Germinal center (tissue), 1 donor: ENCODE data around the gene CAPNS1.

ENCODE experiments used
- DNase-seq: peaks from one replicate; pipeline ENCODE4 v3.0.0; 2012; ENCODE audit warnings: mixed read lengths, low spot score

Gene CAPNS1

GRCh38 chr19:36139473-36140303 lies at the start of gene CAPNS1:
TSS of gene CAPNS1 (plus strand) at chr19:36140066. CDS start at chr19:36141012, 946 bp downstream.
- peak; percentile 93 for DNase-seq

GRCh38 chr19:36090910-36091695 lies 48.8 kb upstream of the CAPNS1 start:
- DNase-seq: no peak

DNA sequence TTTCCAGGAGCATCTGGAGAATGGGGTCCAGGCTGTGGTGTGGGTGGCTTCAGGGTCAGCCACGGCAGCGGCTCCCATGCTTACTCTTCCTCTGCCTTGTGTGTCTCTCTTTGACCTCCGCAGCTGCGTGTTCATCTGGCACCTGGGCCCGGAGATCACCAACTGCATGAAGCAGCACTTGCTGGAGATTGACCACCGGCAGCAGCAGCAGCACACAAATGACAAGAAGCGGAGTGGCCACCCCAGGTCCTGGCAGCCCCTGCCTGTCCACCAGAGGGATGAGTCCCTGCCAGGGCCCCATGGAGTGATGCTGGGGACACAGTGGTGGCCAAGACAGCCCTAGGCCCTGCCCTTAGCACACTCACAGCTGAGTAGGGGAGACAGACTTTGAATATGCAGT lies 47.3 kb upstream of the CAPNS1 start:
- no peak for DNase-seq

- no peak for DNase-seq
These were observed 46.7 kb upstream of the CAPNS1 start for GRCh38 chr19:36093146-36093662.

DNA sequence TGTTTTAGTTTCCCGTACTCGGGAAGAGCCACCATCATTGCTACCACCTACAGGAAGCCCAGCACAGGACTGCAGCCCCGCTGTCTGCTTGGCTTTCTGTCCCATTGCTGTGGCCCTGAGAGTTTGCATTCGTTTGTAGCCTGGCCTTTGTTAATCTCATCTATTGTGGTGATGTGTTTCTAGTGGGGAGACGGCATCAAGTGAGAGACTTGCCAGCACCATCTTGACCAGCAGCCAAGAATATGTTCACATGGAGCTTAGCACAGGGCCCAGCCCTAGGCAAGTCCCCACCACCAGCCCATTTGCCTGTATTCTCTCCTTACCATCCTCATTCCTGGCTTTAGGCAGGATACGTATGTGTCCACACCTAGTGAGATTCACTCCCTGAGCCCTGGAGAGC lies 46.2 kb upstream of the CAPNS1 start:
- DNase-seq: no peak

GRCh38 chr19:36097036-36097435 lies 42.8 kb upstream of the CAPNS1 start:
- no peak for DNase-seq

- no peak for DNase-seq
These were observed 40.6 kb upstream of the CAPNS1 start for GRCh38 chr19:36099166-36099785.

DNA sequence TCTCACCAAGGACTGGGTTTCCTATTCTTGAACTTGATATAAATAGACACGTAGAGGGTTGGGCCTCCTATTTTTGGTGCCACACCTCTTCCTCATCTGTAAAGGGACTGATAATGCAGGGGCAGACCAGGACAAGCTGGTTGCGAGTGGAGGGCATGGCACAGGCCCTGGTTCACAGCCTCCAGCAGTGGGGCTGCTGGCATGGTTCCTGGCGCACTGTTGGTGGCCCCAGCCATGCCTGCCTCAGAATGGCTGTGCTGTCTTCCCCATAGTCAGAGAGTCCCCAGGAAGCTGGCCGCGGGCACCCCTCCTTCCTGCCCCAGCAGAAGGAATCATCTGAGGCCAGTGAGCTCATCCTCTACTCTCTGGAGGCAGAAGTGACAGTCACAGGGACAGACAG lies 39.4 kb upstream of the CAPNS1 start:
- no peak for DNase-seq

DNA sequence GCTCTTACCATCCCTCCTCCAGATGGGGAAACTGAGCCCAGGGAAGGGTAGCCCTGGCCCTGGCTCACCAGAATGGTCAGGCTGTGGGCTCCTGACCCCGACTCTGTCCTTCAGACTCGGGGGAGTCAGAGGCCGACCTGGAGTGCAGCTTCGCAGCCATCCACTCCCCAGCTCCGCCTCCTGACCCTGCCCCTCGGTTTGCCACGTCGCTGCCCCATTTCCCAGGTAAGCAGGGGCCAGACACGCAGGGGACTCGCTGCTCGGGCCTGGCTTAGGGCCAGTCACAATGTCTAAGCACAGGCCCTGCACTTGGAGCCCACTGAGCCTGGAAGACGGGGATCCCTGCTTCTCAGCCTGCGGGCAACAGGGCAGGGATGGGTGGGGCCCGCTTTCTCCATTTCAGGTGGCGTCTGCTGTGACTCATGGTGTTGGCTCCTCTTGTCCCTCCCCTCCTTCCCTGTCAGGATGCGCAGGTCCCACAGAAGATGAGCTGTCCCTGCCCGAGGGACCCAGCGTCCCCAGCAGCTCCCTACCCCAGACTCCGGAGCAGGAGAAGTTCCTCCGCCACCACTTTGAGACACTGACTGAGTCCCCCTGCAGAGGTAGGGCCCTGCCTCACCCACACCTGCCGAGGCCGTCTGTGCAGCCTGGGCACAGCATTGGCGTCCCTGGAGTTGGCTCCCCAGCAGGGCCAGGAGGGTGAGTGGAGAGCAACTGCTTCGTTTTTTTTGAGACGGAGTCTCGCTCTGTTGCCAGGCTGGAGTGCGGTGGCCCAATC lies 38.1 kb upstream of the CAPNS1 start:
- DNase-seq: no peak

DNA sequence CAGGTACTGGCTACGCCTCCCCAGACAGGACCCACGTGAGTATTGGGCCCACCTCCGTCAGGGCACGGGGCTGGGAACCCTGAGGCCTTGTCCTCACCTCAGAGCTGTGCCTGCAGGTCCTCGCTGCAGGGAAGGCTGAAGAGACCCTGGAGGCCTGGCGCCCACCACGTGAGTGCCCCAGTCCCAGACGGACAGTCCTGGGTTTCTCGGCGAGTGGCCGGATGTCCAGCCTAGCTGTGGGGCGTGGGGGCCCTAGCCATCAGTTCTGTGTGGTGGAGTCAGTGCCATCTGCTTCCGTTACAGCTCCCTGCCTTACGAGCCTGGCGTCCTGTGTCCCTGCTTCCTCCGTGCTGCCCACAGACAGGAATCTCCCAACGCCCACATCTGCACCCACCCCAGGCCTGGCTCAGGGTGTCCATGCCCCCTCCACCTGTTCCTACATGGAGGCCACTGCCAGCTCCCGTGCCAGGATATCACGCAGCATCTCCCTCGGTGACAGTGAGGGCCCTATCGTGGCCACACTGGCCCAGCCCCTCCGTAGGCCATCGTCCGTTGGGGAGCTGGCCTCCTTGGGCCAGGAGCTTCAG lies 36.7 kb upstream of the CAPNS1 start:
- no peak for DNase-seq

GRCh38 chr19:36103842-36104552 lies 35.9 kb upstream of the CAPNS1 start:
- no peak for DNase-seq

- no peak for DNase-seq
These were observed 33.4 kb upstream of the CAPNS1 start for GRCh38 chr19:36106441-36106840.

GRCh38 chr19:36106991-36107390 lies 32.9 kb upstream of the CAPNS1 start:
- DNase-seq: no peak

DNA sequence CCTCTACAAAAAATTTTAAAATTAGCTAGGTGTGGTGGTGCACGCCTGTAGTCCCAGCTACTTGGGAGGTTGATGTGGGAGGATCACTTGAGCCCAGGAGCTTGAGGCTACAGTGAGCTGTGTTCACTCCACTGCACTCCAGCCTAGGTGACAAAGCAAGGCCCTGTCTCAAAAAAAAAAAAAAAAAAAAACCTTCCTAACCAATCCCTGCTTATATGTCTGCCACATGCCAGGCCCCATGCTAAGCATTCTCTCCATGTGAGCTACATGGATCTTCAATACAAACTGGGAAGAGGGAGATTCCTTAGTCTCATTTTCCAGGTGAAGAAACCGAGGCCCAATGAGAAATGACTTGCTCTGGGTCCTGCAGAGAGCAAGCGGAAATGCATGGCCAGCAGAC lies 31.2 kb upstream of the CAPNS1 start:
- DNase-seq: no peak

DNA sequence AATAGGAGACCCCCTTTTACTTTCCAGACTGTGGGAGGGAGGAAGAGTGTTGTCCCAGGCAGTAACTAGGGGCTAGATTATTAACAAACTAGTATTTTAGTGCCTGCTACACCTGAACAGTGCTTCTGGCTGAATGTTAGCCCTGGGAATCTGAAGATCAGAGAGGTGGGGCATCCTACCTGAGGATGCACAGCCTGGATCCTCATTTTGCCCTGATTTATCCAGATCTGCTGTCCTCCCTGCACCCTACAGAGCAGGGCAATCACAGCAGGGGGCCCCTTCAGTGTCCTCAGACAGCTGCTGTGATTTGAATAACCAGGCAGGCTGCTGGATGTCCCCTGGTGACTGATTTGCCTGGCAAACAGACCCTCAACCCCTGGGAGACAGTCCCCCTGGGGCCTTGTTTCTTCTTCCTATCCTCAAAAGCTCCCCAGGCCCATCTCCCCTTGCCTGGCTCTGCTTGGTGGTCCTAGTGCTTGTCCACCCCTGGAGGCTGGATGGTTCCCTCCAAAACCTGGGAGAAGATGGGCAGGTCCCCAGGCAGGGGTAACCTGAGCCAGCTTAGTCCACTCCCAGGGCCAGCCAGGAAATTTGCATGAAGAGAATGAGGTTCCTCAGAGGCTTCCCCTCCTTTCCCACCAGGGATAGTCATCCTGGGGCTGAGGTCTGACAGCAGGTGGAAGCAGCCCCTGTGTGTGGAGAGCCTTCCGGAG lies 29.2 kb upstream of the CAPNS1 start, which contains the start of gene OVOL3:
TSS of gene OVOL3 (plus strand) at position 657 of the 713 bp plus-strand sequence. CDS start 60 bp downstream, outside the sequence.
- peak; percentile 53 for DNase-seq

DNA sequence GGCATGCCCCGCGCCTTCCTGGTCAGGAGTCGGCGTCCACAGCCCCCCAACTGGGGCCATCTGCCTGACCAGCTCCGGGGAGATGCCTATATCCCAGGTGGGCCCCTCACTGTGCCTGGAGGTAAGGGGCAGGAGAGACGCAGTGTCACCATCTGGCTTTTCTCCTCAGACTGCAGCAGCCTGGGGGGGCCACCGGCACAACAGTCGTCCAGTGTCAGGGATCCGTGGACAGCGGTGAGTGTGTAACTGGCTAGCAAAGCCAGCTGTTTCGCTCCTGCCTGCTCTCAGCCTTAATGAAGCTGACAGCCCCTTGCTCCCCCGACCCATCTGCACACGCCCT lies 28.7 kb upstream of the CAPNS1 start:
- DNase-seq: no peak

- no peak for DNase-seq
These were observed 27.2 kb upstream of the CAPNS1 start for GRCh38 chr19:36112678-36113077.

GRCh38 chr19:36113425-36113824 lies 26.4 kb upstream of the CAPNS1 start:
- DNase-seq: no peak

- DNase-seq: no peak
These were observed 25.8 kb upstream of the CAPNS1 start for GRCh38 chr19:36113894-36114720.
